ENCODE measurements around the gene CYTH3. TPM values are rescaled to one million over a fixed set of nuclear protein-coding genes. Genes with fewer than 3 reads are reported as not detected.

CYTH3 gene
- total RNA-seq, 1 experiment from 2014 or later = 16.7 TPM

GRCh38 chr7:6271060-6271658 lies 1.3 kb downstream of the CYTH3 start:
- Histone ChIP-seq H3K79me2 (ENCODE audit: insufficient read depth, low read length) (peaks cover 55% of the 10 kb centered on the region), H3K9me2 (ENCODE audit: insufficient read depth) (no peaks in the 10 kb centered on the region), H2AFZ (ENCODE audit: low read depth, low read length, poor library complexity, severe bottlenecking) (no peak overlapping the region), H3K4me3 (replicated peaks in 1 of 2; ENCODE audit: low read depth in 1 of 2, low read length in 2 of 2) (peak overlapping the region; percentile 70 to 82), H3K4me2 (ENCODE audit: low read length) (peak overlapping the region; percentile 91), H3K36me3 (ENCODE audit: control insufficient read depth in 1 of 2, insufficient read depth in 2 of 2, low read length in 2 of 2) (no peaks in the 10 kb centered on the region), H3K9me3 (ENCODE audit: control insufficient read depth in 1 of 2, insufficient read depth in 1 of 2, low read depth in 1 of 2, low read length in 2 of 2) (no peaks in the 10 kb centered on the region), H3K9ac (ENCODE audit: low read length) (peak overlapping the region; percentile 69), H3K27ac (ENCODE audit: low read depth, low read length) (no peak overlapping the region), H4K20me1 (ENCODE audit: insufficient read depth) (no peaks in the 10 kb centered on the region), H3K27me3 (ENCODE audit: insufficient read depth, low read length) (no peaks in the 10 kb centered on the region), H3K4me1 (ENCODE audit: control insufficient read depth in 1 of 2, insufficient read depth in 2 of 2, low read length in 2 of 2) (peaks cover 14 to 30% of the 10 kb centered on the region in 2 experiments)
- ChIA-PET POLR2A (interaction anchor here (1.6 kb wide), 1 partner anchor 10 kb away, joined by 5 read pairs; no protein-coding TSS in a partner anchor), RAD21 (ENCODE audit: low non-redundant PET in 1 of 2, low total read pairs in 2 of 2, uncharacterized antibody in 2 of 2, unreplicated experiment in 2 of 2) (no interaction called here), CTCF (no interaction called here)
- ATAC-seq = peak; percentile 41
- no TSS peak for BruUV-seq (replicated peaks)
- DNase-seq (ENCODE audit: low read depth, low spot score) = no peak
- TF ChIP-seq POLR2A (IDR thresholded peaks at IDR 0.05; ENCODE audit: borderline replicate concordance, extremely low read depth, insufficient read depth, insufficient read length) (no peak), CTCF (IDR thresholded peaks at IDR 0.05 in 2 of 3, conservative IDR thresholded peaks at IDR 0.05 in 1 of 3; ENCODE audit: borderline replicate concordance in 1 of 3, insufficient read depth in 1 of 3, low read depth in 2 of 3, low read length in 2 of 3) (peak in 2 of 3 experiments; percentile 37 to 43; a peak in 4 of 6 replicates)
- intact Hi-C loops (cut with micrococcal nuclease) = no loop called here

- RAD21 ChIA-PET (ENCODE audit: low non-redundant PET in 1 of 2, low total read pairs in 2 of 2, uncharacterized antibody in 2 of 2, unreplicated experiment in 2 of 2) = no interaction called here
- H3K79me2 ChIP-seq (ENCODE audit: insufficient read depth, low read length) = peaks cover 65% of the 10 kb centered on the region
- TF ChIP-seq EZH2 (IDR thresholded peaks at IDR 0.05) = no peak
- TF ChIP-seq SIN3A (IDR thresholded peaks at IDR 0.05; ENCODE audit: low read depth) = no peak
- no peak for TF ChIP-seq FOSL1 (IDR thresholded peaks at IDR 0.05; ENCODE audit: low read depth)
- TF ChIP-seq SRF (IDR thresholded peaks at IDR 0.05; ENCODE audit: low read depth) = no peak
- no peak for TF ChIP-seq ATF3 (IDR thresholded peaks at IDR 0.05)
- TF ChIP-seq YY1 (IDR thresholded peaks at IDR 0.05; ENCODE audit: extremely low read depth, insufficient replicate concordance, low read depth, low read length) = no peak
- no peak for TF ChIP-seq ZFX (IDR thresholded peaks at IDR 0.05)
- TF ChIP-seq TCF7L2 (IDR thresholded peaks at IDR 0.05; ENCODE audit: borderline replicate concordance, extremely low read depth, insufficient read depth, insufficient read length) = no peak
- no peak for TF ChIP-seq RAD21 (IDR thresholded peaks at IDR 0.05; ENCODE audit: low read depth)
- no peak for TF ChIP-seq JUND (IDR thresholded peaks at IDR 0.05)
- TF ChIP-seq ZBTB33 (IDR thresholded peaks at IDR 0.05; ENCODE audit: extremely low read depth, insufficient replicate concordance, low read length) = no peak
Measured at GRCh38 chr7:6269527-6269926, 2.9 kb downstream of the CYTH3 start.

More at GRCh38 chr7:6269527-6269926, 2.9 kb downstream of the CYTH3 start:
- ChIA-PET CTCF (interaction anchor here (1.7 kb wide), 1 partner anchor 109 kb away, joined by 4 read pairs; no protein-coding TSS in a partner anchor), POLR2A (interaction anchor here (0.6 to 1.6 kb wide), 2 partner anchors 8 to 36 kb away, joined by 3 to 5 read pairs; no protein-coding TSS in a partner anchor)
- H3K9me3 ChIP-seq (ENCODE audit: control insufficient read depth in 1 of 2, insufficient read depth in 1 of 2, low read depth in 1 of 2, low read length in 2 of 2) = no peaks in the 10 kb centered on the region
- no peak overlapping the region for H3K9ac ChIP-seq (ENCODE audit: low read length)
- peaks cover 14 to 30% of the 10 kb centered on the region in 2 experiments for H3K4me1 ChIP-seq (ENCODE audit: control insufficient read depth in 1 of 2, insufficient read depth in 2 of 2, low read length in 2 of 2)
- H3K9me2 ChIP-seq (ENCODE audit: insufficient read depth) = no peaks in the 10 kb centered on the region
- H2AFZ ChIP-seq (ENCODE audit: low read depth, low read length, poor library complexity, severe bottlenecking) = no peak overlapping the region
- ATAC-seq (no peak), DNase-seq (ENCODE audit: low read depth, low spot score) (no peak)
- no peaks in the 10 kb centered on the region for H3K27me3 ChIP-seq (ENCODE audit: insufficient read depth, low read length)
- no peak overlapping the region for H3K27ac ChIP-seq (ENCODE audit: low read depth, low read length)
- H3K4me2 ChIP-seq (ENCODE audit: low read length) = no peak overlapping the region
- no TSS peak for BruUV-seq (replicated peaks)
- no peaks in the 10 kb centered on the region for H3K36me3 ChIP-seq (ENCODE audit: control insufficient read depth in 1 of 2, insufficient read depth in 2 of 2, low read length in 2 of 2)
- H3K4me3 ChIP-seq (replicated peaks in 1 of 2; ENCODE audit: low read depth in 1 of 2, low read length in 2 of 2) = no peak overlapping the region
- intact Hi-C loops (cut with micrococcal nuclease) = no loop called here
- no peaks in the 10 kb centered on the region for H4K20me1 ChIP-seq (ENCODE audit: insufficient read depth)
